CD4-positive, alpha-beta T cell treated with Interleukin-15 for 1 hour (primary cell): ENCODE data around the gene MOB2.
"Not testable (repeated sequence)": the region's sequence is repeated elsewhere in the genome, so short reads cannot be mapped to it uniquely, and the experiment has no call there.

Experiments
- DNase-seq: peaks from one replicate; pipeline ENCODE4 v3.0.0-alpha.2; 2020

MOB2 gene

GRCh38 chr11:1517117-1518005 is 30.8 kb upstream of the MOB2 start:
- no peak for DNase-seq

- DNase-seq = no peak
These were observed 29.9 kb upstream of the MOB2 start for GRCh38 chr11:1516273-1517067.

- DNase-seq = peak; percentile 54
These were observed 28.8 kb upstream of the MOB2 start for GRCh38 chr11:1515082-1516060.

GRCh38 chr11:1514336-1515061 is 27.9 kb upstream of the MOB2 start:
- no peak for DNase-seq

GRCh38 chr11:1513326-1514296 is 27.0 kb upstream of the MOB2 start:
- DNase-seq = no peak

- not testable (repeated sequence) for DNase-seq
These were observed 26.1 kb upstream of the MOB2 start for GRCh38 chr11:1512531-1513258.

GRCh38 chr11:1511937-1512496 is 25.4 kb upstream of the MOB2 start:
- no peak for DNase-seq

GRCh38 chr11:1510928-1511327 is 24.3 kb upstream of the MOB2 start:
- no peak for DNase-seq

GRCh38 chr11:1510351-1510750 is 23.8 kb upstream of the MOB2 start:
- not testable (repeated sequence) for DNase-seq

- DNase-seq = no peak
These were observed 23.2 kb upstream of the MOB2 start for GRCh38 chr11:1509626-1510255.

- DNase-seq = no peak
These were observed 22.4 kb upstream of the MOB2 start for GRCh38 chr11:1508986-1509385.

GRCh38 chr11:1508491-1508891 is 21.9 kb upstream of the MOB2 start:
- DNase-seq = no peak

GRCh38 chr11:1507381-1508140 is 21.0 kb upstream of the MOB2 start:
- no peak for DNase-seq

- DNase-seq = no peak
These were observed 20.4 kb upstream of the MOB2 start for GRCh38 chr11:1506981-1507380.

GRCh38 chr11:1505480-1505879 is 18.9 kb upstream of the MOB2 start:
- DNase-seq = no peak

- no peak for DNase-seq
These were observed 18.2 kb upstream of the MOB2 start for GRCh38 chr11:1504581-1505290.

GRCh38 chr11:1504138-1504537 is 17.6 kb upstream of the MOB2 start:
- DNase-seq = no peak

GRCh38 chr11:1503708-1504104 is 17.1 kb upstream of the MOB2 start:
- DNase-seq = no peak
